GM18511 (cell line): Measurements from ENCODE around the gene ATP4B.

Experiments used
- ATAC-seq: cut with Tn5 transposase; IDR thresholded peaks from one replicate; pipeline ENCODE4 v1.9.1; 2021; ENCODE audit warnings: mild to moderate bottlenecking, moderate library complexity; ENCODE audit not compliant: unreplicated experiment

The ATP4B gene

DNA sequence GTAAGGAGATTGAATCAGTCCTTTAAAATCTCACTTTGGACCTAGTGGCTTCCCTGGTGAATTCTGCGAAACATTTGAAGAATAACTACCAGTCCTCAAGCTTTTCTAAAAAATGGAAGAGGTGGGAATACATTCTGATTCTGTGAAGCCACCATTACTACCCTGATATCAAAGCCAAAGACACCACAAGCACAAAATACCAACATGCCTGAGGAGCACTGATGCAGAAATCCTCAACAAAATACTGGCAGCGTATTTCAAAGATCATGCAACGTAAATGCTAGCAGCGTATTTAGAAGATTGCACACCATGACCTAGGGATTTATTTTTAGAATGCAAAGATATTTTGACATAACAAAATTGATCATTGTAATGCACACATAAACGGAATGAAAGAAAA, 14.4 kb downstream of the ATP4B start:
- no peak for ATAC-seq

DNA sequence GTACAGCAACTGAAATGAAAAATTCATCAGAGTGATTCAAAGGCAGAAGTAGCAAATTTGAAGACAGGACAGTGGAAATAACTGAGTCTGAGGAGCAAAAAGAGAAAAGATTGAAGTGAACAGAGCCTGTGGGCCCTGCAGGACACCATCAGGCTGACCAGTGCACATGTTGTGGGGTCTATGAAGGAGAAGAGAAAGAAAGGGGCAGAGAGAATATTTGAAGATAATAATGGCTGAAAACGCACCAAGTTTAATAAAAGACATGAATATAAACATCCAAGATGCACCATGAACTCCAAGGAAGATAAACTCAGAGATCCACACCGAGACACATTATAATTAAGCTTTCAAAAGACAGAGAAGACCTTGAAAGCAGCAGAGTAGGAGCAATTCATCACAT, 15.4 kb downstream of the ATP4B start:
- ATAC-seq: no peak

DNA sequence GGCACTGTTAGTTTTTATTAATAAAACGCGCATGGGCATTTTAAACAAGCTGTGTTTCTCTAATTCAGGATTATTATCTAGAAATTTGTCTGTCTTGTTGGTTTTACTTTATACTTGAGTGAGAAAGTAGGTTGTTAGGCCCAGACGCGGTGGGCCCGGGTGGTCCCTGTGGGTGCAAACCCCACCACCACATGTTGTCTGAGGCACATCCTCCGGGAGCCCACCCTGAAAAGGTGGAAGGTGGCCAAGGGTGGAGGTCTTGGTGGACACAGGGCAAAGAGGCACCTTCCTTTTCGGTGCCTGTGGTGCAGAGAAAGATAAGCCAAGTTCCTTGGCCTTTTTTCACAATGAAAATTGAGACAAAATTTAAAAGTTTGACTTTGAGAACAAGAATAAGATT, 16.6 kb downstream of the ATP4B start:
- ATAC-seq: no peak

DNA sequence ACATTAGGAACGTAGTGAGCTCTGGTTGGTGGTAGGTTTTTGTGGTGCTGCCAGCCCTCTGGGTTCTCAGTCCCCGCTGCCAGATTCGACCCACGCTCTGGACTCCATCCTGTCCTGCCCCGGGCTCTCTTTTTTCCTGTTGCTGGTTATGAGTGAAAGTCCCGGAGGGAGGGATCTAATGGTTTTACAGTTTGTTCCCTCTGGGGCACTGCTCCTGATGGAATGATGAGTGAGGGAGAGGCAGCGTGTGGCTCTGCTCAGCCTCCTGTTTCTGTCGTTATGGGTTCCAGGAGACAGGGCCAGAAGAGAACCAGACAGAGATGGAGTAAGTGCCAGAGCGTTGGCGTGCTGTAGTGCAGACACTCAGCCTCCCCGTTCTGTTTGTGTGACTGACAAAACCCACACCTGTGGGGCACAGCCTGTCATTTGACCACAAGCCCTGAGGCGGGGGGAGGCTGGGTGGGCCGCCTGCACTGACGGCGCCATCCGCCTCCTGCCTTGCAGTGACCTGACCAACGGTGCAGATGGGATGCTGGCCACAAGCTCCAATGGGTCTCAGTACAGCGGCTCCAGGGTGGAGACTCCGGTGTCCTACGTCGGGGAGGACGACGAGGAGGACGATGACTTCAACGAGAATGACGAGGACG, 18.3 kb downstream of the ATP4B start:
- no peak for ATAC-seq

DNA sequence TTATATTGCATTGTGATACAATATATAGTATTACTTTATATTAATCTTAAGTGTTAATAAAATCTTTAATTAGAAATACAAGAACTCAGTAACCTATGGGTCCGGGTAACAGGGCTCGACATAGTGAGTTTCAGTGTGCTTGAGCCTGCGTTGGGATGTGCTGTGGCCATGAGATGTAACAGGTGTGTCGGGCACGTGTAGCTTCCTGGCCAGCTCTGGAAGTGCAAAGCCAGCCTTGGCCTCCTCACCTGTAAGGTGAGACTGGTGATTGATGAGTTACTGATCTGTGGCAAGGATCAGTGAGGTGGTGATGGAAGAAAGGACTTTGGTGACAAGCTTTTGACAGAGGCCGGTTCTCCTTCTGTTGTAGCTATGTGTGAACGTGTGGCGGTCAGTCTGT, 19.2 kb downstream of the ATP4B start:
- ATAC-seq: no peak

DNA sequence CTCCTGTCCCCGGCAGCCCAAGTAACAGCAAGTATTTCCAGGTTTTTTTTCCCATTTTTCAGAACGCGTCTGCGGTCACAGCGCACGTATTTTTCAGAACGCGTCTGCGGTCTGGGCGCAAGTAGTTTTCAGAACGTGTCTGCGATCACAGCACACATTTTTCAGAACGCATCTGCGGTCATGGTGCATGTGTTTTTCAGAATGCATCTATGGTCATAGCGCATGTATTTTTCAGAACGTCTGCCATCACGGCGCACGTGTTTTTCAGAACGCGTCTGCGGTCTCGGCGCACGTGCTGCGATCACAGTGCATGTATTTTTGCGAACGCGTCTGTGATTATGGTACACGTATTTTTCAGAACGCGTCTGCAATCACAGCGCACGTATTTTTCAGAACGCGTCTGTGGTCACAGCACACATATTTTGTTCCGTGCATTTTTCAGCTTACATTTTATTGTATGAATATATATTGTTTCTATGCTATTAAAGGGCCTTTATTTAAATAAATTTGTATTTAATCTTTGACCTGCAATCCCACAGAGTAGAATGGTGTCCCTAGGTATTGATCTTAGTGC, 19.7 kb downstream of the ATP4B start:
- ATAC-seq: no peak

DNA sequence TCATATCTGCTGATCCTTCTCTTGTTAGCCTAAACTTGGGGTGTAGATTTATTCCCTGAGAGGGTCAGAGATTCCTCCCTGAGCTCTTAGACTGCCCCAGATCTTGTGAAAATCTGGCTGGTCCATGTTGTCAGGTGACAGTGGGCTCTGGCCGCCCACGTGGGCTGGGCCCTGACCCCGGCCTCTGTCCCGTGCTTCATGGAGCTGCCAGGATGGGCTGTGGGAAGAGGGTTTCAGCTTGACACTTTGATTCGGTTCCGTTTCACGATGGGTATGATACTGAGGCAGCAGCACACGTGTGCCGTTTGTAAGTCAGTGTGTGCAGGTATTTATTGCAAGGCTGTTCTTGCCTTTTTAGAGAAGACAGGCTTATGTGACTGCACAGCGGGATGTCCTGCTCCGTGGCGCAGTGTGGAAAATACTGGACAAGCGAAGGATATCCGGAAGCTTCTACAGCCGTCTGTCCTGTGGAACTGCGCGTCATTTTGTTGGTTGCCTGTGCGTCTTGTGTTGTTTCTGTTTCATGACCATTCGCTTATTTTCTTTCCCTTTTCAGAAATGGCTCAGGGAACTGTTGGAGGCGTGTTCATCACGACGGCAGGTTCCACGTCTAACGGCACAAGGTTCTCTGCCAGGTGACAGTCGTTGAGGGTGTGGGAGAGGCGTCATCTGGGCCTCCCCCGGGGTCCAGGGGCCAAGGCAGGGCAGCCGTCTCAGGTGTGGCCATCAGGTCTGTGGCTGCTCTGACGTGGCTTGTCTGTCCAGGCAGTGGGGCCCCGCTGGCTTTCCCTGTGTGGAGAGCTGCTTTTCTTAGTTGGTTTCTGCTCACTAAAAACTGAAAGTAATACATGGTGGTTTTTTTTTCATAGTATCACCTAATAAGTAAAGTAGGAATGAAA, 20.5 kb downstream of the ATP4B start:
- ATAC-seq: no peak

DNA sequence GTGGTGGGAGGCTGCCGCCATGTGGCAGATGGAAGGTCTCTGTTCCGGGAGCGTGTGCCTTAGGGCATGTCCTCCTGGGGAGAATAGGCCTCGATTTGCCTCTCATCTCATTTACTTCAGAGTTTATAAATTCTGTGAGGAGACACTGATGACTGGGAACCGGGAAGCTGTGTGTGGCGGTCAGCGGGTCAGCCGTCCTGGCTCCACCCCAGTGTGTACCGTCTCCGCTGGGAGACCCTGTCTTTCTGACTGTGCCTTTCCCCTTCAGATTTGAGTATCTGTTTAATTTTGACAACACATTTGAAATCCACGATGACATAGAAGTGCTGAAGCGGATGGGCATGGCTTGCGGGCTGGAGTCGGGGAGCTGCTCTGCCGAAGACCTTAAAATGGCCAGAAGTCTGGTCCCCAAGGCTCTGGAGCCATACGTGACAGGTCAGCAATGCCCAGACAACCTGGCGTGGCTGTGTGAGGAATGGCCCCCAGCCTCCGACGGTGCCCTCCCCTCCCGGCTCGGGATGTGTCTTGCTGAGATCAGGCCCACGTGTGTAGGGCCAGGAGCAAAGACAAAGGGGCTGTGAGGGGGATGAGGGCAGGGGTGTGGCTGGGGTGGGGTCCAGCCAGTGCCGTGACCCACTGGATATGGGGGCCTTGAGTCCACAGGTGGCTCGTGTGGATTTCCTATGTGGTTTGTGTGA, 21.6 kb downstream of the ATP4B start:
- no peak for ATAC-seq

DNA sequence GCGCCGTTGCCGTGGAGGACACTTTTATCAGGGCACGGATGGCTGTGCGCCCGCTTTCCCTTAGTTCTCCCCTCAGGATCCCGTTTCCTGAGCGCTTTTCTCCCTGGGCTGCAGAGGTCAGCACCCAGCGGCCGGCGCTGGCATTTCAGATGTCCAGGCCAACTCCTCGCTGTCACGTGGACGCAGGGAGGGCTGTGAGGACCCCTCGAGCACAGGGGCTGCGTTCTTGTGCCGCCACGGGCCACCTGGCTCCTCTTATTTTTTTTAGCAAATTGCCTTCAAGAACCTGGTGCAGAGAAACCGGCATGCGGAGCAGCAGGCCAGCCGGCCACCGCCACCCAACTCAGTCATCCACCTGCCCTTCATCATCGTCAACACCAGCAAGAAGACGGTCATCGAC, 22.3 kb downstream of the ATP4B start:
- ATAC-seq: no peak

DNA sequence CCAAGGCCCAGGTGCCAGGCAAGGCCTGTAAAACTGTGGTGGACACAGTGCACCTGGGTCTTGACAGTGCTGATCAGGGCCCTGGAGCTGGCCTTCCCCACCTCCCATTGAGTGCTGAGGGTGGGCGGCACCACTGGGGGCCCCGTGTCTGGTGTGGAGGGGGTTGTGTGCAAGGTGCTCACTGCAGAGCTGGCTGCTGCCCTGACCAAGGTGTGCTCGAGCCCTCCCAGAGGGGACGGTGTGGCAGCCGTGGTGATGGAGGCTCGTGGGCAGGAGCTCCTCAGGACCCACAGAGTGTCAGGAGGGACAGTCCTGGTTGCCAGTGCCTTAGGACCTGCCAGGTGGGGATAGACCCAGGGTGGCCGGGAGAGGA, 23.0 kb downstream of the ATP4B start:
- no peak for ATAC-seq

DNA sequence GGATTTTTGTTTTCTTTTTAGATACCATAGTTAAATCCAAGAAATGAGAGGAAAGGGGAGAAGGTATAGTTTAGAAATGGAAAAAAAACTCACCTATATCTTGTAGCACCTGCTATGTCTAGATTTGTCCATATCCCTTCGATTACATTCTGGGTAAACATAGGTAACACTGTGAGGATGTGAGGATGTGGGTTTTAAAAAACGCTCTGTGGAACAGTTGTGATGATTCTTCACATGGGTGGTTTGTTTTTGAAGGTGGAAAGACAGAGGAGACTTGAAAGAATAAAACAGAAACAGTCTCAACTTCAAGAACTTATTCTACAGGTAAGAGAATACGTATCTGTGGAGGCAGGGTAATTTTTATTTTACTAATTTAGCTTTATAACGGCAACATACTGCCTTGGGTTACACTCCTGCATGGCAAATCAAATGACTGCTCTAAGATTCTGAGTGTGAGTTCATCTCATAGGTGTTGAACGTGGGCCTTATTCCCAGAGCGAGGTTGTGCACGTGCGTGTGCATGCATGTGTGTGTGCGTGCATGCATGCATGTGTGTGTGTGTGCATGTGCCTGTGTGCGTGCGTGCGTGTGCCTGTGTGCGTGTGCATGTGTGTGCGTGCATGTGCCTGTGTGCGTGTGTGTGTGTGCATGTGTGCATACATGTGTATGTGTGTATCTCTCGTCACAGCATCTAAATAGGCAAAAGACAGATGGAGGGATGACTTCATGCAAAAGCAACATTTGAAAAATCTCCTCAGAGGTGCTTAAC, 23.5 kb downstream of the ATP4B start:
- ATAC-seq: no peak

DNA sequence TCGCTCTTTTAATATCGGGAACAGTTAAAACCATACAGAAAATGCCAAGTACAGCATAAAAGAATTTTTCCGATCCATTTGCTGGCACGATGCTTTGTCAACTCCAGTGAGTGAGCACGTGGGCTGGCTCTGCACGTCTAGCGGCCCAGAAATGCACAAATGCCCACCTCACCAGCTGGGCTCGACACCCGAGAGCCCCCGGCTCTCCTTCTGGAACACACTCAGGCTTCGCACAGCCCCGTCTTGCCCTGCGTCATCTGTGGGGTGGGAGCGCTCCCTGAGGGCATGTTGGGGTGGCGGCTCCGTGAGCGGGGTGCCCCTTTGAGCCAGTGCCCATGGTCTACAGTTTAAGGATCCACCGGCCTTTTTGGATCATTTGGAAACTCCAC, 24.5 kb downstream of the ATP4B start:
- ATAC-seq: no peak

DNA sequence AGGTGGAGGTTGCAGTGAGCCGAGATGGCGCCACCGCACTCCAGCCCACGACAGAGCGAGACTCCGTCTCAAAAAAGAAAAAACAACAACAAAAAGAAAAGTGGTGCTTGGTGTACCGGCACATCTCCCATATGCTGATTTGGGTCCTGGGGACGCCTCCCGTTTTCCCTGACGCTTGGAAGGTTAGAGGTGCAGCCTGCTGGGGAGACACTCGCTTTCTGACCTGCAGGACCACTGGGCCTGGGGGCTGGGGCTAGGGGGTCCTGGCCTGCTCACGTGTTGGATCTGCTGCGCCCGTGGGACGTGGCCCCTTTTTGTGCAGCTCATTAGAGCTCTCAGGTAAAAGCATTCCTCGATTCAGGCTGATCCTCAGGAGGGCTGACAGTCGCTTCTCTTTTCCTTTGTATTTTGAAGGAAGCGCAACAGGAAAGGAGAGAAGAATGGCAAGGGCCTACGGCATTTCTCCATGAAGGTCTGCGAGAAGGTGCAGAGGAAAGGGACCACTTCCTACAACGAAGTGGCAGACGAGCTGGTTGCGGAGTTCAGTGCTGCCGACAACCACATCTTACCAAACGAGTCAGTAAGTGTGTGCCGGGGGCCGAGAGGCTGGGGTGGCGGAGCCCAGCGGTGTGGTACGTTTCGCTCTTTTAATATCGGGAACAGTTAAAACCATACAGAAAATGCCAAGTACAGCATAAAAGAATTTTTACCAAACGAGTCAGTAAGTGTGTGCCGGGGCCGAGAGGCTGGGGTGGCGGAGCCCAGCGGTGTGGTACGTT, 25.1 kb downstream of the ATP4B start:
- no peak for ATAC-seq

DNA sequence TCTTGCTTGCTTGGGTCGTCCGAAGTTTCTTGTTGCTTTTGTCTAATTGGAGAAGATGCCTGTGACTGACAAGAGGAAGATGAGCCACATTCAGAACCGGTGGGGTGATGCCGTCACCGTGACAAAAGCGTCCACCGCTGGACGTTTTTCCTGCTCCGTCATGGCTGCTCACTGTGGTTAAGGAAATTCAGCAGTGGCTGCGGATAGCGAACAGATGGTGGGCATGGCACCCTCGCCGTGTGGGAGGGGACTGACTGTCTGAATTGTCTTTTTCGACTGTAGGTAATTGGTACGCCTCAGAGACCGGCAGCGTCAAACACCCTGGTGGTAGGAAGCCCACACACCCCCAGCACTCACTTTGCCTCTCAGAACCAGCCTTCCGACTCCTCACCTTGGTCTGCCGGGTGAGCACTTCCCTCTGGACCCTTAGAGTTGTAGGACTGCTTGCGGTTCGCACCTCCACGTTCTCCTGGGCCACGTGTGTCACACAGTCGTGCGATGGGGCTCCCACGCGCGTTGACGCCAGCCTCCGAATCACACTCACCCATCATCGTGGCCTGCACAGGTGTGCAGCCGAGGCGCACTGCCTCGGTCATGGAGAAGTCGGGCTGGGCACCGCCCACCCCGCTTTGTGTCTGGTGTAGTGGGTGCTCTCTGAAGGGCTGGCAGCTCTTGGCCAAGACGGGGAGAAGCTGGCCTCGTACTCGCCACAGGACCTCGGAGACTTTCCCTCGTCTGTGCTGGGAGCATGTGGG, 26.5 kb downstream of the ATP4B start:
- ATAC-seq: no peak

DNA sequence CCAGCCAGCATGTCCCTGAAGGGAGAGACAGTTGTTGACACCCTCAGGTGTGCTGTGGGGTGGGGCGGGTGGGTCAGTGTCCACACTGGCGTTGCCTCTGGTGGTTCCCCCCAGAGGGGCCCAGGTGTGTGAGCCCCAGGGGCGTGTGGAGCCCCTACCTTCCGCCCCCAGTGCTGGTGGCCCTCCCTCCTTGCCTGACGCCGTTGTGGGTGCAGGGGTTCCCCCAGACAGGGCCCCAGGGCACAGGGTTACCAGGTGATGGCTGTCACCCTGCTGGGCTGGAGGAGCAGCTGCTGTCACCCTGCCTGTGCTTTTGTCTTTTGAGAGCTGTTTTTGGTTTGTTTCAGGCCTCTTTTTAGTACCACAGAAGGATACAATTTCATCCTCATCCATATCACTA, 27.2 kb downstream of the ATP4B start:
- no peak for ATAC-seq

DNA sequence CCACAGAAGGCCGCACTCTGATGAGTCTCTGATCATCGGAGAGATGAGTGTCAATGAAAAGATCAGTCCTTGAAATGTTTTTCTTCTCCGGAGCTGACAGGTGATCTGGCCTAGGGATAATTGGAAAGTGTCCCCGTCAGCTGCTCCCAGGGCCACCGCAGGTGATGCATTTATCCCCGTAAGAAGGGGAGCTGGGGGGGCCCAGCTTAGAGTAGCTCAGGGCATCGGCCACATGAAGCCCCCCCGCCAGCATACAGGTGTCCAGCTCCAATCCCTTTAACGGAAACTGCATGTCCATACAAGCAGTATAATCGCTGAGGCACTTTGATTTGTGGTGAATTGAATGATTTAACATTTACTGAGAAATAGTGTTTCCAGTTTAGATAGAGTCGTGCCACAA, 27.7 kb downstream of the ATP4B start:
- ATAC-seq: no peak

DNA sequence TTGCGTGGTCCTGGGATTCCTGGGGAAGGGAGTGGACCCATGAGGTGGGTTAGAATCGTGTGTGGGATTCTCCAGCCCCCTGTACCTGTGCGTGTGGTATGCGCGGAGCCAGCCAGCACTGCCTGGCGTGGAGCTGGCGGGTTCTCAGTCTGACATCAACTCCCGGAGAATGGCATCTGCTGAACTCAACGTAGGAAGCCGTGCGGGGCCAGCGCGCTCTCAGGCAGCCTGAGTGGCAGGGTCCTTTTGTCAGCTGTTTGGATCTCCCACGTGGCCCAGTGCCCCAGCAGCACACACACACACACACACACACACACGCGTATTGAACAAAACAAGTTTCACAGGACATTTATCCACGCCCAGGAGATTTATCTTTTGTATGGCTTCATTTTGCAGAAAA, 28.1 kb downstream of the ATP4B start:
- no peak for ATAC-seq

DNA sequence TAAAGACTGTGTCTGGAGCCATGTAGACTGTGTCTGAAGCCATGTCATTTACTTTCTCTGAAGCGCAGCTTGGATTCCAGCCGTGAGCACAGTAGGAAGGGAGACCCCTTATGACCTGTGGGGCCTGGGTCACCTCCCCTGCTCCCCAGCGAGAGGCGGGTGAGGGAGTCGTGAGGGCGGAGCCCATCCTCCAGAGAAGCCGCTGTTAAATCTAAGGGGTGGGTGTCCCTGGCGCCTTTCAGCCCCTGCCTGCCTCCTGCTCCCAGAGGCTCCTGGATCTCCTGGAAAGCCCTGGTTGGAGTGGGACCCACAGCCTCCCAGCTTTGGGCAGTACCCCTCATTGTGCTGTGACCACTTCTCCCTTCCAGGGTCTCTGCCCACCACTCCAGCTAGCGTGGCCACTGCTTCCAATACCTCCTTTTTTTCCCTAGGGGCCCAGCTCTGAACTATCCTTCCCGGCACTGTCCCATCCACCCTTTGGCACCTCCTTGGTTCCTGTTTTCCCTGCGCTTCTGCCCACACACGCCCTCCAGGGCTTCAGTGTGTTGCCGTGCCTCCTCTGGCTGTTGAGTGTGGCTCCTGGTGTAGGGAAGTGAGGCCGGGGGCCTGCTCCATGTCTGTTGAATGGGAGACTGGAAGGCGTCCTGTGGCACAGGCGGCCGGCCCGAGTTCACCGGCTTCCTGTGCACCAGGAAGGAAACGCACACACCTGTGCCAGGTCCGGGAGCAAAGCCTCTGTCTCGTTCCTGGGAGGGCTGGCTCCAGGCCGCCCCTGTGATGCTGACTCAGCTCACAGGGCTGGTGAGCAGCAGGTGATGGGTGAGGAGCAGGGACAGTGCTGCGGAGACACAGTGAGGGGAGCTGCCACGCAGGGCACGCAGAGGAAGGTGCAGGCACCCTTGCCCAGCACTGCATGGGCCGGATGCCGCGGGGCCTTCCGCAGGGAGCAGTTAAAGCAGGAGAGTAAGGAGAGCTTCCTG, 29.4 kb downstream of the ATP4B start:
- ATAC-seq: no peak
